MM.1S (cell line): ENCODE data around the gene RPL19.

ENCODE experiments used
- DNase-seq: peaks from one replicate; pipeline ENCODE4 v3.0.0-alpha.2; 2015
- H2AFZ ChIP-seq: fragments of 300-600 bp; sonication (generic); 2 replicates; pipeline ENCODE4 v1.6.0; 2016; ENCODE audit warnings: antibody characterized with exemption, low read length
- H3F3A ChIP-seq: fragments of 300-600 bp; sonication (generic); 2 replicates; pipeline ENCODE4 v1.6.1; 2016; ENCODE audit warnings: mild to moderate bottlenecking, antibody characterized with exemption, low read length, moderate library complexity, mixed read lengths; ENCODE audit not compliant: insufficient read depth
- H3K27ac ChIP-seq: fragments of 300-600 bp; sonication (generic); 2 replicates; pipeline ENCODE4 v1.5.1; 2016; ENCODE audit warnings: mild to moderate bottlenecking, low read length
- H3K27me3 ChIP-seq: fragments of 300-600 bp; sonication (generic); replicated peaks from 2 replicates; pipeline ENCODE4 v1.6.0; 2016; ENCODE audit warnings: low read length; ENCODE audit not compliant: insufficient read depth
- H3K36me3 ChIP-seq: fragments of 300-600 bp; sonication (generic); replicated peaks from 2 replicates; pipeline ENCODE4 v1.6.1; 2016; ENCODE audit warnings: mild to moderate bottlenecking, low read length, mixed read lengths; ENCODE audit not compliant: insufficient read depth
- H3K4me1 ChIP-seq: fragments of 300-600 bp; sonication (generic); 2 replicates; pipeline ENCODE4 v1.6.1; 2016; ENCODE audit warnings: low read length, mixed read lengths
- H3K4me2 ChIP-seq: fragments of 300-600 bp; sonication (generic); 2 replicates; pipeline ENCODE4 v1.6.0; 2016; ENCODE audit warnings: low read depth, low read length
- H3K4me3 ChIP-seq: fragments of 300-600 bp; sonication (generic); 2 replicates; pipeline ENCODE4 v1.5.1; 2016; ENCODE audit warnings: low read length, mixed read lengths
- H3K79me2 ChIP-seq: fragments of 300-600 bp; sonication (generic); 2 replicates; pipeline ENCODE4 v1.6.1; 2016; ENCODE audit warnings: mixed run types, low read length, mixed read lengths
- H3K9ac ChIP-seq: fragments of 300-600 bp; sonication (generic); 2 replicates; pipeline ENCODE4 v1.6.1; 2016; ENCODE audit warnings: low read length, mixed read lengths
- H3K9me2 ChIP-seq: fragments of 300-600 bp; sonication (generic); replicated peaks from 2 replicates; pipeline ENCODE4 v1.6.1; 2016; ENCODE audit warnings: mild to moderate bottlenecking, low read length, mixed read lengths; ENCODE audit not compliant: insufficient read depth
- H3K9me3 ChIP-seq: fragments of 300-600 bp; sonication (generic); replicated peaks from 2 replicates; pipeline ENCODE4 v1.6.1; 2016; ENCODE audit warnings: mild to moderate bottlenecking, low read length, mixed read lengths; ENCODE audit not compliant: insufficient read depth
- H4K20me1 ChIP-seq: fragments of 300-600 bp; sonication (generic); 2 replicates; pipeline ENCODE4 v1.6.1; 2016; ENCODE audit warnings: mild to moderate bottlenecking, low read length, moderate library complexity, mixed read lengths; ENCODE audit not compliant: insufficient read depth
- EZH2 ChIP-seq: fragments of 300-600 bp; sonication (generic); optimal IDR thresholded peaks from 2 replicates; pipeline ENCODE3; 2017; ENCODE audit warnings: low read depth, mild to moderate bottlenecking, antibody characterized with exemption, low read length, mixed read lengths
- EZH2phosphoT487 ChIP-seq: fragments of 300-600 bp; sonication (generic); IDR thresholded peaks from 2 replicates; pipeline ENCODE4 v1.6.1; 2018; ENCODE audit warnings: antibody characterized with exemption, low read length
- TF ChIP-seq, protein P1 (sequence below): fragments of 300-600 bp; sonication (generic); IDR thresholded peaks from 2 replicates; pipeline ENCODE4 v1.5.1; 2016; ENCODE audit warnings: antibody characterized with exemption, low read length, mixed read lengths

Gene RPL19

DNA sequence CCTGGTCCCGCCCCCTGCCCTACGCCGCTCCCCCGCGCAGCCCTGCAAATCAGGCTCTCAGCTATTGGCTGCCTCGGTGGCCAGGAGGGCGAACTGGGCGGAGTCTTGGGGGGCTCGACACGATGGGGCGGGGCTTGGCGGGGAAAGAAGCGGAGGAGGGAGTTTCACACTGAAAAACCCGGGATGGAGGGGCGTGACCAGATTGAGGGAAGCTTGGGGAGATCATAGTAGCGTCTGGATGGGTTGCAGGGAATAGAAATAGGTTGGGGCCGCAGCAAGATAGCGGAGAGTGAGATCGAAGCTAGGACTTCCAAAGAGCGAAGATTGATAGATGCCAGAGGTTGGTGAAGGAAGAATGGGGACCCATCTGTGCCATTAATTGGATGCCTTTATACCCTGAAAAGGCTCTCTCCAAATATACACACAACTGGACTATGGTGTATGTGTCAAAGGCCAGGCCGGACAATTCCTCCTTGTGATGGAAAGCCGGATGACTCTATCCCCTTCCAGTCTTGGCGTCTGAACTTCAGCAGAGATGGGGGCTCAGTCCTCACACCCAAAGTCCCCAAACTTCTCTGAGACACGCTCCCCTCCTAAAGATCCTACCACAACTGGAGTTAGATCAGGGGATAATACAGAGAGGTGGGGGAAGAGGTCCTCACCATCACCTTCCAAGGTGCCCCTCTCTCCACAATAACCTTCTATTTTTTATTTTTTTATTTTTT is 26.0 kb downstream of the RPL19 start:
- Histone ChIP-seq H3K9ac (no peak overlapping the region), H3K9me3 (no peaks in the 10 kb centered on the region), H3K4me2 (no peak overlapping the region; the same call in 1 of the 2 replicates), H4K20me1 (no peaks in the 10 kb centered on the region), H3K9me2 (no peaks in the 10 kb centered on the region), H3K36me3 (no peaks in the 10 kb centered on the region), H3K27ac (no peak overlapping the region), H3F3A (no peaks in the 10 kb centered on the region), H3K4me1 (no peaks in the 10 kb centered on the region), H3K27me3 (peaks cover 42% of the 10 kb centered on the region), H2AFZ (no peak overlapping the region), H3K4me3 (no peak overlapping the region), H3K79me2 (no peaks in the 10 kb centered on the region)
- DNase-seq: no peak
- TF ChIP-seq, protein P1, sequence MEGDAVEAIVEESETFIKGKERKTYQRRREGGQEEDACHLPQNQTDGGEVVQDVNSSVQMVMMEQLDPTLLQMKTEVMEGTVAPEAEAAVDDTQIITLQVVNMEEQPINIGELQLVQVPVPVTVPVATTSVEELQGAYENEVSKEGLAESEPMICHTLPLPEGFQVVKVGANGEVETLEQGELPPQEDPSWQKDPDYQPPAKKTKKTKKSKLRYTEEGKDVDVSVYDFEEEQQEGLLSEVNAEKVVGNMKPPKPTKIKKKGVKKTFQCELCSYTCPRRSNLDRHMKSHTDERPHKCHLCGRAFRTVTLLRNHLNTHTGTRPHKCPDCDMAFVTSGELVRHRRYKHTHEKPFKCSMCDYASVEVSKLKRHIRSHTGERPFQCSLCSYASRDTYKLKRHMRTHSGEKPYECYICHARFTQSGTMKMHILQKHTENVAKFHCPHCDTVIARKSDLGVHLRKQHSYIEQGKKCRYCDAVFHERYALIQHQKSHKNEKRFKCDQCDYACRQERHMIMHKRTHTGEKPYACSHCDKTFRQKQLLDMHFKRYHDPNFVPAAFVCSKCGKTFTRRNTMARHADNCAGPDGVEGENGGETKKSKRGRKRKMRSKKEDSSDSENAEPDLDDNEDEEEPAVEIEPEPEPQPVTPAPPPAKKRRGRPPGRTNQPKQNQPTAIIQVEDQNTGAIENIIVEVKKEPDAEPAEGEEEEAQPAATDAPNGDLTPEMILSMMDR: no peak
- TF ChIP-seq EZH2phosphoT487: no peak
- no peak for TF ChIP-seq EZH2

DNA sequence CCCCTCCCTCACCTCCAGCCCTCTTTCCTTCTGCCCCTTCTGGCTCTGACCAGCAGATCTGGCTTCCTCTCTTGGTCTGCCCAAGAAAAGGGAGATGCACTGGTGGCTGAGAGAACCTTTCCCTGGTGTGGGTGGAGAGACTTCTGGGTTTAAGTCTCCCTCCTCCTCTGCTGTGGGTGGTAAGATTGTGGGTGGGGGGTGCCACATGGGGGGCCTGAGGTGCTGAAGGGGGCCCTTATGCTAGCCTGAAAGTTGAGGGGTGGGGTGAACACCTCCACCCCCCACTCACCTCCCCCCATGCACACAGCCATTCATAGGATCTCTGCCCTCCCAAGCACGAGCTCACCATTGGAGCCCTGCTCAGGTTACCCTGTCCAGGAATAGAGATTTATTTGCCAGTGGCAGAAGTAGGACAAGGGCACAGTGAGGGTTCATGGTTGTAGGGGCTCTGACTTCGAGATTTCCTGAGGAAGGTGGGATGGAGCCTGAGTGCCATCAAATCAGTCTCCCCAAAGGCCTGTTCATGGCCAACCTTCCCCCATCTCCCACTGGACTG is 27.4 kb downstream of the RPL19 start:
- Histone ChIP-seq H3K79me2 (no peaks in the 10 kb centered on the region), H3K4me2 (no peak overlapping the region), H3K27ac (no peak overlapping the region), H3K4me3 (no peak overlapping the region), H3K4me1 (0 out of 2 replicates have a peak, but pooled peaks cover 3% of the 10 kb centered on the region), H3F3A (no peaks in the 10 kb centered on the region), H3K9me3 (no peaks in the 10 kb centered on the region), H4K20me1 (no peaks in the 10 kb centered on the region), H3K27me3 (peaks cover 42% of the 10 kb centered on the region), H2AFZ (no peak overlapping the region), H3K36me3 (no peaks in the 10 kb centered on the region), H3K9me2 (no peaks in the 10 kb centered on the region), H3K9ac (no peak overlapping the region)
- TF ChIP-seq, protein P1: no peak
- no peak for TF ChIP-seq EZH2
- TF ChIP-seq EZH2phosphoT487: no peak
- DNase-seq: no peak

DNA sequence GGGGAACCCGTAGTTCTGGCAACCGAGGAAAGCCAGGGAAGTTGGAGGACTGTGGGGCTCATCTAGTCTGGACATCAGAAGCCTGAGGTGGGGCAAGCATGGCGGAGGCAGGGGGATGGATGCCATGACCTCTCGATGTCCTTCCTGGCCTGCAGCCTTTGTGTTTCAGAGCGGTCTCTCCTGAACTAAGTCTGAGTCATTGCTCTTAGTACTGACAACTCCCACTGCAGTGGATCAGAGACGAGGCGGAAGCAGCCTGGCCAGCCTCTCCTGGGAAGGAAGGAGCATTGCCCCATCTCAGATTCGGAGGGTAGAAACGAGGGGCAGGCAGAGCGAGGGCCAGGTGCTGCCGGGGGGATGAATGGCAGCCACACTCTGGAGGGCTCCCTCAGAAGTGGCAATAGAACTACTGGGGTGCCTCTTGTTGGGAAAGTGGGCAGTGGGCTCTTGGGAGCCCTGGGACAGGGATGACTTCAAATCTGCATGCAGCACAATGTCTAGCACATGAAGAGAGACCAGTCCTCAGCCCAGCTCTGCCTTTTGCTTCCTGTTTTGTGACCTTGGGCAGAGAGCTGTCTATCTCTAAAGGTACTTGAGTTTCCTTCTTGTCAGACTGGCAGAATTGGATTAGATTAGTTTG is 29.3 kb downstream of the RPL19 start:
- Histone ChIP-seq H3F3A (no peaks in the 10 kb centered on the region), H4K20me1 (no peaks in the 10 kb centered on the region), H3K9me3 (no peaks in the 10 kb centered on the region), H3K9ac (no peak overlapping the region), H3K27me3 (peaks cover 28% of the 10 kb centered on the region), H3K4me3 (no peak overlapping the region), H3K36me3 (no peaks in the 10 kb centered on the region), H3K4me1 (0 out of 2 replicates have a peak, but pooled peaks cover 3% of the 10 kb centered on the region), H3K79me2 (no peaks in the 10 kb centered on the region), H3K9me2 (no peaks in the 10 kb centered on the region), H3K27ac (no peak overlapping the region), H2AFZ (no peak overlapping the region), H3K4me2 (no peak overlapping the region)
- TF ChIP-seq EZH2: no peak
- DNase-seq: no peak
